ENCODE results near the gene HCN4.

HCN4 gene

DNA sequence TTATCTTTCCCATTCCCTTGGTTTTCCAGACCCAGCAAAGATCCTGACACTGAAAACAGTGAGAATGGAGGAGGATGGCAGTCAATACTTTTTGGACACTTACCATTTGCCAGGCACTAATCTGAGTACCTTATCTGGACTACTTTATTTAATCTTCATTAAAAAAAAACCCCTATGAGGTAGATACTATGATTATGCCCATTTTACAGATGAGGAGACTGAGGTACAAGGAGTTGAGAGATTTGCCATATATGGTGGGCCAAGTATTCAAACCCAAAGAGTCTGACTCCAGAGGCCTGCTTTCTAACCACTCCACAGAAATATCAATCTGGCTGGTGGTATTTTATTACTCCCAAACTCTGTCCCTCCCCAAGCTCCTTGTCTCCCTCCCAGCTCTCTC, 19.6 kb downstream of the HCN4 start:
- in situ Hi-C loops (cut with HindIII; ENCODE audit: low sequenced_read_pairs), result no loop called here

DNA sequence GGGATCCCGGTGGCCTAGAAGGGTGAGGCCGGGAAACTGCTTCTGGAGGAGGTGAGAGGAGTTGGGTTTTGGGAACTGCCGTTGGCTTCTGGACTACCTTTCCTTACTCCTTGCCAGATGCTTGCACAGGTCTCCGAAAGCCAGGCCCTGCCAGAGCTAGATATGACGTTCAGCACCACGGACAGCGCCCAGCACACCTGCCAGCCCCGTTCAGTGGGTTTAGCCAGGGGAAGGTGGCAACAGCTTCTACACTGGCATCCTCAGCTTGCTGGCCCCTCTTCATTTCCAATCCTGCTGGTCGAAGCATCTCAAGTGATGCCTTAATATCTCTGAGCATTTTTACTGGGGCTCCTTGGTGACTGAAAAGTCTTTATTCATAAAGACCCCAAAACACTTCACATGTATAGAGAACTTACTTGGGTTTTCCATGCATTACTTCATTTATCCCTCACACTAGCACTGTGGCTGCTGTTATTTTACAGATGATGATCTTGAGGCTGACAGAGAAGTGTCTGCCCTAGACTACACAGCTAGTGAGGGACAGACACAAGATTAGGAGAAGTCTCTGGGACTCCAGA, 21.9 kb downstream of the HCN4 start:
- in situ Hi-C loops (cut with HindIII; ENCODE audit: low sequenced_read_pairs), result no loop called here

DNA sequence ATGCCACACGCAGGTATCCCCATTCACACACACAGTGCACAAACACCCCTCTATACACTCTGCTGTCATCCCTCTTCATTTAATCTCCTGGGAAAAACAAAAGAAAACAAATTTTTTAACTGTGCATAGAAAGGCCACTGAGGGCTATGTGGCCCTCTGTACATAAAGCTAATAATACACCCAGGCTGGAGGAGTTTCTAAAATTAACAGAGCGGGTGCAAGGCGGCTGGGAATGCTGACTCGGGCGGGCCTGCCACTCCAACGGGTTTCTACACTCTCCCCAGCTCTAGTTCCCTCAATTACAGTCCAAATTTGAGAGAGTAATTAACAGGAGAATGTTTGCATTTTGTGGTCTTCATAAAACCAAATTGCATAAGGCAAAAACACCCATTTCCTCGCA, 23.1 kb downstream of the HCN4 start:
- in situ Hi-C loops (cut with HindIII; ENCODE audit: low sequenced_read_pairs), result no loop called here

DNA sequence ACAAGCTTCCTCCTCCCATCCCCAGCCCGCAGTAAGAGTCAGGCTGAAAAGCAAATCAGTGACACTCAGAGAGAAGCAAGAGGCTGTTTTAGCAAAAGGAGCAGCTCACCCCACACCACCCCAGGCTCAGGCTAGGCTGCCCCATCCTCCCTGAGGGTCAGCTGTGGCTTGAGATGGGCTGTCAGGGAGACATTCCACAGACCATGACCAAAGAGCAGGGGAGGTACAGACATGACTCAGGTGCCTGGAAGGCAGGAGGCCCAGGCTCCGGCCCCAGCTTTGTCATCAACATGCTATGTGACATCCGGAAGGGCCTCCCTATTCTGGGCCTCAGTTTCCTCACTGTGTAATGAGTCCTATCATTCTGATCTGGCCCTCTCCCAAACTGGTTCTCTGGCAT, 24.7 kb downstream of the HCN4 start:
- in situ Hi-C loops (cut with HindIII; ENCODE audit: low sequenced_read_pairs), result no loop called here

DNA sequence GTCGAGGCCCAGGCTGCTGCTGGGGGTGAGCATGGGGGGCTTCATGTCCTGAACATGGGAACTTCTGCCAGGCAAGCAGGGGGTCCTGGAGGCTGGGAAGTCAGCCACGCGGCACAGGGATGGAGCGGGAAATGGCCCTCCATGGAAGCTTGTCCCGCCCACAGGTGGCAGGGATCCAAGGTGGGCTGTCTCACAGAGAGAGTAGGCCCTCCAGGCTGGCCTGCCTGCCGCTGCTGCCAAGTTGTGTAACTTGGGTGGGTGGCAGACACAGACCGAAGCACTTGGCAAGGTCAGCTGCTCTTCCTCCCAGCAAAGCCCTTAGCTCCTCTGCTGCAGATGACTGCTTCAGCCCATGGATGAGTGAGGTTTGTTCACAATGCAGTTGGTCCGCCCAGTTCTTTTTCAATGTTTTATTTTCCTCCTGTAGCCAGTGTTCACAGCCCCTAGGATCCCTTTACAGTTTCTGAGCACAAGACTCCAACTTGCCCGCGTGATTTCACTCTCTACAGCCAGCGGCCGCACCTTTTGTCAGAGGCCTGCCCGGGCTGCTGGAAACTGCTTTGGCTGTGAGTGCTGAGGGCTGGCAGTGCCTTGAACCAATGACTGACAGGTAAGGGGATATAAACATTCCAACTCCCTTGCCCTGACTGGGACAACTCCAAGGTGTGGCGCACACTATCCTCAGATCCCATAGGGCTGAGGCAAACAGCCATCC, 26.7 kb downstream of the HCN4 start:
- in situ Hi-C loops (cut with HindIII; ENCODE audit: low sequenced_read_pairs), result no loop called here

DNA sequence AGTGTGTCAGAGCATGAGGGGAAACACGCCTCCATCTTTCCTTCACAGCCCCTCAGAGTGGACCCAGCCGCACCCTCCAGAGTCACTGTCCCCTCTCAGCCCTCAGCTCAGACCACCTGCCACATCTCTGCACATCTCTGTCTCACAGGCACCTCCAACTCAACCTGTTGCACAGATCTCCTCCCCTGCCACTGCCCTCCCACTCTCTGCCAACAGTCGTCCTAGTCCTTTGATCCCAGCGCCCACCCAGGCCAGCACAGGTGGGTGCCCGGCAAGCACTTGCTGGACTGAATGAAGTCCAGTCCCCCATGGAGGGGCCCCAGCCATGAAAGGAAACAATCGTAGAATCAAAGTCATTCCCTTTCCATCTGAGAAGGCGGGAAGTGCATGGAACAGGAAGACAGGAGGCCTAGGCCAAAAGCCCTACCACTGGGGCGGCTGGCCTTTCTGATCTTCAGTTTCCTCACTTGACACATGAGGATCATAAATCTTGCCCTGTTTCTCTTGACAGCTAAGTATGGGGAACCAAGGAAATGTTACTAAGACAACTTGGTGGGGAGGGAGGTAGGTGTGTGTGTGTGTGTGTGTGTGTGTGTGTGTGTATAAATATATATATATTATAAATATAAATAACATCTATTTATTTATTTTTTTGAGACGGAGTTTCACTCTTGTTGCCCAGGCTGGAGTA, 28.1 kb downstream of the HCN4 start:
- in situ Hi-C loops (cut with HindIII; ENCODE audit: low sequenced_read_pairs), result no loop called here

DNA sequence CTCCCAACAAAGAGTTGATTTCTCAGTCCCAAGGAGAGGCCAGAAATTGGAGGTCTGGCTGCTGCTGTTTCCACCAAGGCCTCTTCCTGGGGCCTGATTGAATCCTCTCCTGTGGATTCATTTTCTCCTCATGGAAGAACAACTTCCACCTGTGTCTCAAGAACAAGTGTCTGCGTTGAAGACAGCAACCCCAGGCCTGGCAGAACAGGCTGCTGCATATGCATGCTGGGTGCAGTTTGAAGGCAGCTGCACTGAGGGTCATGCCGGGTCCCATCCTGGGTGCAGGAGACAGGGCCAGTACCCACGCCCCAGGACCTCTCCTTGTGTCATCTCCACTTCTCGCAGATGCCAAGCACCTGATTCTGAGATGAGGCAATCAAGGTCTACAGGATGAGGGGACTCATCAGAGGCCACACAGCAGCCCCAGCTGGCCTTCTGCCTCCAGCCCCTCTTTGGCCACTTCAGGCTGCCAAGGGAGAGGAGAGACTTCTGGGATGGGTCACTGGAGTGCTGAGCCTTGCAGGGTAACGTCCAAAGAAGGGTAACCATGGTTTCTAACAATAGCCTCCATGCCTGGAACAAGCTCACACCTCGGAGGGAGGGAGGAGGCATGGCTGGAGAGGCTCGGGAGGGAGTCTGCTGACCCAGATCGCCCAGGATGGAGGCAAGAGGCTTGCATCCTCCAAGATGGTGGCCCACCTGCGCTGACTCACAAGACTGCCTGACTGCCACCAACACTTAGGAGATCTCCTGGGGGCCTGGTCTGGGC, 30.0 kb downstream of the HCN4 start:
- in situ Hi-C loops (cut with HindIII; ENCODE audit: low sequenced_read_pairs), result no loop called here

DNA sequence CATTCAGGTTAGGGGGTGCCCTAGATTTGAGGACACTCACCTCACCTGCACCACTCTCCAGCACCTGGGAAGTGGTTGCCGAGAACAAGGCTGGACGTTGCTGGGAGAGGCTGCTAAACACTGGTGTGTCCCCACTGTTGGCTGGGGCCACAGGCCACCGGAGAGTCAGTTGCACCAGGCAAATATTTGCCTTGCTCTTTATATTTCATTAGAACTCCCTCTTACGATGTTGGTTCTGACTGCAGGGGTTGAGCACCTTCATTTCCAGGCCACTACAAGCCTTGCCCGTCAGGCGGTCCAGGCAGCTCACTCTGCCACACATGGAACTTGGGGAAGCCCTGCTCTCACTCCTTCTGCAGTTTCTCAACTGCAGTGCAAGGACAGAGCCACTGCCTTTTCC, 30.7 kb downstream of the HCN4 start:
- in situ Hi-C loops (cut with HindIII; ENCODE audit: low sequenced_read_pairs), result no loop called here

DNA sequence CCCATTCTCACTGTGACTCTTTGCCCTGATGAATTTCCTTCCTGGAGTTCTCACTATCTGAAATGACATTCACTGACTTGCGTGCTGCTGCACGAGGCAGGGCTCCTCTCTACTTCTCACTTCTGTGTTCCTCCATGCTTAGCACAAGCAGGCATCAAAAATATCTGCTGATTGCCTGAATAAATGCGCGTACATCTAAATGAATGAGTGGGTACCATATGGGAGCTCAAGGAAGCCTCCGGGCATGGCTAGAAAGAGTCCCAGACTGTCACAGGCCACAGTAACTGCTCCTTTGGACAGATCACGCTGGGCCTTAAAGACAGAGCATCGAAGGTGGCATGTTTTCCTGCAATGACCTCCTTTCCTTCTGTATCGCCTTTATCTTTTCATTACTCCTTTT, 31.6 kb downstream of the HCN4 start:
- in situ Hi-C loops (cut with HindIII; ENCODE audit: low sequenced_read_pairs), result no loop called here

DNA sequence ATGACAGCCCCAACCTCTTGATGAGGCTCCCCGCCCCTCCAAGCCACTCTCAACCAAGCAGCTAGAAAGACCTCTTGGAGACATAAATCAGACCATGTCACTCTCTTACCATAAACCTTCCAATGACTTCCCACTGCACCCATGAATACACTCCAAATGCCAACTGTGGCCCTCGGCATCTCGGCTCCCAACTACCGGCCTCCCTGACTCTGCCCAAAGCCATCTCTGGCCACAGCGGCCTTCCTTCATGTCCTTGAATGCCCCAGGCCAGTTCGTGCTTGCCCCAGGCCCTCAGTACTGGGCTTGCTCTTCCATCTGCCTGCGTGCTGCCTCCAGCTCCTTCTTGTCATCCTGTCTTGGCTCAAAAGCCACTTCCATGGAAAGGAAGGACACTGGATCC, 32.0 kb downstream of the HCN4 start:
- in situ Hi-C loops (cut with HindIII; ENCODE audit: low sequenced_read_pairs), result no loop called here

DNA sequence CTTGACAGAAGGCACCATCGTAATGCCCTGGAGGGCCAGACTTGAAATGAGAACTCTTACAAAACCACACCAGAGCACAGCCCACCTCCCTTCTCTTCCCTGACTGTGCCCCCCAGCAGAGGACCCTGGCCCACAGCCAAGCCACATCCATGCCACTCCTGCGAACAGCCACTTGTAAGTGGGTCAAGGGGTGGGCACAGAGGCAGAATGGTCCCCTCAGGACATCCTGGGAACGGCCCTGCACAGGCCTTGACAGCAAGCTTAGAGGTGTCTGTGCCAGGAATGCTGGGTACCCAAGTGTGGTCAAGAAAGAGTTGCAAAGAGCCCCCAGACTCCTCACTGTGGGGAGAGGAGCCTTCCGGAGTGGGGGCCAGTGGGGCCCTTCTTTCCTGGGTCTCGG, 33.3 kb downstream of the HCN4 start:
- in situ Hi-C loops (cut with HindIII; ENCODE audit: low sequenced_read_pairs), result no loop called here

DNA sequence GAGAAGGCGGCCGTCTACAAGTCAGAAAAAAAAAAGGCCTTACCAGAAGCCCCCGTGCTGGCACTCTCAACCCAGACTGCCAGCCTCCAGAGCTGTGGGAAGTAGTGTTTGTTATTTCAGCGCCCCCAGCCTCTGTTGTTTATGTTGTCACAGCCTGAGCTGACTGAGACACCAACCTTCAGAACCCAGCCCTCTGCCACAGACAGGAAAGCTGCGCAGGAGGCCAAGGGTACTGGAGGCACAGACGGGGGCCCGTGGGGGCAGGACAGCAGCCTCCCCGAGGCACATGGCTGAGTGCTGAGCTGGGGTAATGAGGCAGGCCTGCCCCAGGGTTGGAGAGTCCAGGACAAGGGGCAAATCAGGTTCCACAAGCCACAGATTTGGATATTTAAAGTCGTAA, 33.7 kb downstream of the HCN4 start:
- in situ Hi-C loops (cut with HindIII; ENCODE audit: low sequenced_read_pairs), result no loop called here

DNA sequence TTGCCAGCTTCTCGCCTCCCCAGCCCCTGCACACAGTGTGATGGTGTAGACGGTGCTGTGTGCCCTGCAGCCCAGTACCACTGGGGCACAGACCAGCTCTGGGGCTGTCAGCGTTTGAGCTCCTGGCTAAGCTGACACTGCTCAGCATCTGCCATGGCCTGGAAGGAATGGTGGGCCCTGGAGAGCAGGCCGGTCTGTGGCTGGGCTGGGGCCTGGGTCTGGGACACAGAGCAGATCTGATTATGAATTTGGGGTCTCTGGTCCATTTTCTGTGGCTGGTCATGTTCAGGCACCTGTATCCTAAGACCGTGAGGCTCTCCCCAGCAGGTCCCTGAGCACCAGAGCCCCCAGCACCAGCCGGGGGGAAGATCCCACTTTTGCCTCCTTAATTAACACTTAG, 34.7 kb downstream of the HCN4 start:
- in situ Hi-C loops (cut with HindIII; ENCODE audit: low sequenced_read_pairs), result no loop called here

DNA sequence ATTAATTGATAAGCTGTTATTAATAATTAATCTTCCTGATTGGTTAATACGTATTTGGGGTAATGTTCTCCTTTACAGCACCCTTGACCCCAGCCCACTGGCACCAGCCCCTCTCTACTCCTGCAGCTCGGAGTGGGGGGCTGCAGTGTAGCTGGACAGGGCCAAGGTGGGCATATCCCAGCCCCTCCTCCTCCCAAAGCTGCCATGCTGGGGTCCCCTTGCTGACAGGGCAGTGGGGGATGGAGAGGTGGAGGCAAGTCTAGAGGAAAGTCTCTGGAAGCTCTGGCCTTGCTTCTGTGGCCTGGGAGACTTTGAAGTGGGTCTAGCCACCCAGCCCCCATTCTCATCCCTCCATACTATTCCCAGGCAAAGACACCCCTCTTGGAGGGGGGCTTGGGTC, 35.8 kb downstream of the HCN4 start:
- in situ Hi-C loops (cut with HindIII; ENCODE audit: low sequenced_read_pairs), result no loop called here

DNA sequence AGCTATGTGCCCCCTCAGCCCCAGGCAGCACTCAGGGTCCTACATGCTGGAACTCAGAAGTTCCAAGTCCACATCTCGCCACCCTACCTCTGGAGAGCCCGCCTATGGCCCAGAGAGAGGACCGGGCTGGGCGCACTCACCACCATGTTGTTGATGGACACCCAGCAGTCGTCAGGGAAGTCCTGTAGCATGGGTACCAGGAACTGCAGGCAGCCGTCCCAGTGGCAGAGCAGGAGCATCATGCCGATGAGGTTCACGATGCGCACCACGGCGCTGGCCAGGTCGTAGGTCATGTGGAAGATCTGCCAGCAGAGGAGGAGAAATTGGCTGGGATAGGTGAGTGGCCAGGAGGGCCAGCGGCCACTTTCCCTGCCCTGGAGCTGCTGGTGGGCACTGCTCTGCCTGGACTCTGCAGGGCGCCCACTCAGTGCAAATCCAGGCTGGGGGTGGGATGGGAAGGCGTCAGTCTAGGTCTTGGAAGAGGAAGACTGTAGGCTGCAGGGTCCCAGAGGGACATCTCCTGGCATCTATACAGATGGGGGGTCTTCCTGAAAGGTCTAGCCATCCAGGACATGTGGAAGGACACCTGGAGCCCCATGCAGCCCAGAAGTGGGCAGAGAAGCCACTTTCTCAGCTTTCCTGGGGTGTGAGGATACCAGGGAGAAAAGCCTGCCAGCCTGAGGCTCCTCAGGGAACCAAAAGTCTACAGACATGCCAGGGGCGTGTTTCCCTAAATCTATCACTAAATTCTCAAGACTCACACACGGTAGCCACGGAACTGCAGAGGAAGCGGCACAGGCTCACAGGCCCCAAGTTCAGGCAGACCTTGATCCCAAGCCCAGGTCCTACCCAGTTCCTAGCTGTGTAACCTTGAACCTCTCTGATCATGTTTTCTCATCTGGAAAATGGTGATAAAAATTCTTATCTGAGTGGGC, 36.5 kb downstream of the HCN4 start:
- in situ Hi-C loops (cut with HindIII; ENCODE audit: low sequenced_read_pairs), result no loop called here

DNA sequence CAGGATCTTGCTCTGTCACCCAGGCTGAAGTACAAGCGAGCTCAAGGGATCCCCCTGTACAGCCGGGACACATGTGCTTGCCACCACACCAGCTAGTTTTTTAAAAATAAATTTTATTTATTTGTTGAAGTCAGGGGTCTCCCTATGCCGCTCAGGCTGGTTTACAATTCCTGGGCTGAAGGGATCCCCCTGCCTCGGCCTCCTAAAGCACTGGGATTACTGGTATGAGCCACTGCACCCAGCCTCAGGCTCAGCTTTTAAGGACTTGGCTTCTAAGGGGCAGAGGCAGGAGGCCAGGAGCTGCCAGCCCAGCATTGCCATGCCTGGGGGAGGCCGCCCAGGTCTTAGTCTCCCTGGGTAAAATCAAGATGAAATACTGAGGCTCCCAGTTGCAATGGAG, 37.3 kb downstream of the HCN4 start:
- in situ Hi-C loops (cut with HindIII; ENCODE audit: low sequenced_read_pairs), result no loop called here

DNA sequence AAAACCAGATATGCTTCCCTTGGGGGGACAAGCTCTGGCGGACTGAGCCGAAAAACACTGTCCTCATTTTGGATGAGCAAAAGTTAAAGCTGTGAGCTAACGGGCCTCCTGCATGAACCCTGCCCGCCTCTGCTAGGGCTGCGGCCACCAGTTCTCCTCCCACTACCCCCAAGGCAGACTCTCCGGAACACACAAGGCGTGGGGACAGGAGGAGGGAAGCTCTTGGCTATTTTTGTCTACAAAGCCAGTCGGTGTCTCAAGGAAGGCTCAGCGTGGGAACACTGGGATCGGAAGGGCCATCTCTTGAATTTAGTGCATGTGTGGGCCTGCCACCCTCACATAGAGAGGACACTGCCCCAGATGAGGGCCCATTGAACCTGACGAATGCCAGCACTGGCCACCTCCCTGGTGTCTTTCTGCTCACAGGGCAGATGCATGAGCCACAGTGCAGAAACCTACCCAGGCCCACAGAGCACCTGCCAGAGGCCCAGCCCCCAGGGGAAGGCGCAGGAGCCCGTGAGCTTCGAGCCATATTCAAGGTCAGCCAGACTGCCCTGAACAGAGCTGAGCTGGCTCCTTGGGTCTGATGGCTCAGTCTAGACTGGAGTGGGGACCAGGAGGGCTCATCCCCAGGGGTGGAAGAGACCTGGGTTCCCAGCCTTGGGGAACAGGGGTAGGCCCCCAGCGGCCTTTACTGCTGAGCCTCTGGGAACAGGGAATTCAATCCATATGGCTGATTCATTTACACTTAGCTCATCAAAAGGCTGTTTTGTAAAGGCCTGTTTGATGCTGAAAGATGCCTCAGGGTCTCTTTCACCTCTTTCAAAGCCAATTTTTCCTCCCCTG, 38.3 kb downstream of the HCN4 start:
- in situ Hi-C loops (cut with HindIII; ENCODE audit: low sequenced_read_pairs), result no loop called here

DNA sequence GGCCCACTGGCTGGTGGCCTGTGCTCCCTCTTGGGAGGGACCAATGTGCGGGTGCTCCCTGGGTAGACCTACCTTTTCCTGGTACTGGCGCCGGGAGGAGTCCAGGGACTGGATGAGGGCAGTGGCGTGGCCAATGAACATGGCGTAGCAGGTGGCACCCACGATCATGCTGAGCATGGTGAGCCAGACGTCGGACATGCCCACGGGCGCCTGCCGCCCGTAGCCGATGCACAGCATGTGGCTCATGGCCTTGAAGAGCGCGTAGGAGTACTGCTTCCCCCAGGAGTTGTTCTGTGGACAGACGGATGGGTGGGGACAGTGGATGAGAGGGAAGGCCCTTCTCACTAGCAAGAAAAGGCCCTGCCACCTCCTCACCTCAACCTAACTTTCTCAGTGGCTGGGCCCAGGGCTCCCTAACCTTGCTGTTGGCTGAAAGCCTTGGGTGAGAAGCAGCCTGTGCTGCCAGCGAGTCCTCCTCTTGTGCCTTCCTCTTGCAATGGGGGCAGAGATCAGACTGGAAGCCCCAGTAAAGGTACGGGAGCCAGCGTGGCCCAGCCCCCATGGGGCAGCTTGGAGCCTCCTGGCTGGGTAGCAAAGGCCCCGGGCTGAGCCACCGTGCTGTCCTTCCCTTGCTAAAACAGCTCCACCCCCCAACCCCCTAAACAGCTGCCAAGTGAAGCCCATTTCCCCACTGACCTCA, 39.1 kb downstream of the HCN4 start:
- in situ Hi-C loops (cut with HindIII; ENCODE audit: low sequenced_read_pairs), result no loop called here

DNA sequence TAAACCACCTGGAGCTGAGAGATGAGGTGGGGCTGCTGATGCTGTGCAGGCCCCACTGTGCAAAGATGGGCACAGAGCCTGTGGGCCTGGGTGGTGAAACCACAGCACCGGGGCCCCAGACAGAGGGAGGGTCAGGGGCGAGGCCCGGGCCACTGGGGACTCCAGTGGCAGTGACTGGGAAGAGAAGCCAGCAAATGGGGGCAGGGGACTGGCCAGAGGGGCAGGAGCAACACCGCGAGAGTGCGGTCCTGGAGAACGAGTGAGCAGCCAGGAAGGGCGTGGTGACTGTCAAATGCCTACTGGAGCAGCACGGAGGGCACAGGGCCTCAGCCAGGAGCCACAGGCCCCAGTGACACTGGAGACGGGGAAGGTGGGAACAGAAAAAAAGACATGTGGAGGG, 39.8 kb downstream of the HCN4 start:
- in situ Hi-C loops (cut with HindIII; ENCODE audit: low sequenced_read_pairs), result no loop called here
